Activated CD4-positive, alpha-beta memory T cell treated with anti-CD3 and anti-CD28 coated beads, Interleukin-2, amount 10 ng/mL, durations not matched to agents 7 days and 5 days (primary cell): ENCODE data around the gene STXBP3. TPM values are rescaled to one million over a fixed set of nuclear protein-coding genes. Genes with fewer than 3 reads are reported as not detected.
A peak's percentile ranks its signal among the peaks of the same experiment; 100 is the strongest.

Experiments used
- CTCF ChIA-PET: fragments of 350-600 bp; sonication (Branson Sonifier 250); formaldehyde crosslinking; loops from one replicate; lab custom pipeline; 2021; ENCODE audit warnings: antibody characterized with exemption, inconsistent platforms; lab: Charles Lee
- POLR2A ChIA-PET: fragments of 350-600 bp; sonication (Branson Sonifier 250); formaldehyde crosslinking; loops from one replicate; lab custom pipeline; 2021; ENCODE audit warnings: antibody characterized with exemption; lab: Charles Lee
- DNase-seq: peaks from one replicate; pipeline ENCODE4 v3.0.0-alpha.2; 2020
- H3K27ac Mint-ChIP-seq: one replicate; pipeline ENCODE4 v1.8.0; 2021; ENCODE audit warnings: mild to moderate bottlenecking, mixed read lengths
- H3K27me3 Mint-ChIP-seq: one replicate; pipeline ENCODE4 v1.8.0; 2021; ENCODE audit warnings: mixed read lengths
- H3K36me3 Mint-ChIP-seq: one replicate; pipeline ENCODE4 v1.8.0; 2021; ENCODE audit warnings: low read depth, mixed read lengths
- H3K4me1 Mint-ChIP-seq: one replicate; pipeline ENCODE4 v1.8.0; 2021; ENCODE audit warnings: mixed read lengths
- H3K4me3 Mint-ChIP-seq: one replicate; pipeline ENCODE4 v1.8.0; 2021; ENCODE audit warnings: mild to moderate bottlenecking, mixed read lengths
- H3K9me3 Mint-ChIP-seq: one replicate; pipeline ENCODE4 v1.8.0; 2021; ENCODE audit warnings: mixed read lengths
- total RNA-seq, 2 experiments: library from RNA; stranded (reverse); gene quantifications; one replicate each; pipeline ENCODE4 v1.2.3, GENCODE V29; 2021

Gene STXBP3
- total RNA-seq, 2 experiments from 2014 or later, result 55.9 to 60.8 TPM

DNA sequence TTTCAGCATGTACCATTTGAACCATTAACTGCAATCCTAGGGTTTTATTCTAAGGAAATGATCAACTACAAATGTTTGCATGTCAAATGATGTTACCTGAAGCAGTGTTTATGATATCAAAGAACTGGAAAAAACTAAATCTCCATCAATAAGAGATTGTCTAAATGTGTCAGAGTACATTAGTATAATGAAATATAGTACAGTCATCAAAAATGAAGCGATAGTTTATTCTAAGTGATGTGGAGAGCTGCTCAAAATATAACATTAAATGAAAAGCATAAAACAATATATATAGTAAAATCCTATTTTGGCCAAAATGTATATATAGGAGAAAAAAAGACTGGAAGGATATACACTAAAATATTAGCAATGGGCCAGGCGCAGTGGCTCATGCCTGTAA, 86.5 kb downstream of the STXBP3 start:
- DNase-seq, result no peak
- peaks cover 2% of the 10 kb centered on the region for H3K9me3 Mint-ChIP-seq
- ChIA-PET CTCF (no interaction called here), POLR2A (no interaction called here)
- peaks cover 19% of the 10 kb centered on the region for H3K4me1 Mint-ChIP-seq
- H3K27me3 Mint-ChIP-seq, result peaks cover 2% of the 10 kb centered on the region
- H3K36me3 Mint-ChIP-seq, result no peaks in the 10 kb centered on the region
- no peak overlapping the region for H3K4me3 Mint-ChIP-seq
- no peak overlapping the region for H3K27ac Mint-ChIP-seq

DNA sequence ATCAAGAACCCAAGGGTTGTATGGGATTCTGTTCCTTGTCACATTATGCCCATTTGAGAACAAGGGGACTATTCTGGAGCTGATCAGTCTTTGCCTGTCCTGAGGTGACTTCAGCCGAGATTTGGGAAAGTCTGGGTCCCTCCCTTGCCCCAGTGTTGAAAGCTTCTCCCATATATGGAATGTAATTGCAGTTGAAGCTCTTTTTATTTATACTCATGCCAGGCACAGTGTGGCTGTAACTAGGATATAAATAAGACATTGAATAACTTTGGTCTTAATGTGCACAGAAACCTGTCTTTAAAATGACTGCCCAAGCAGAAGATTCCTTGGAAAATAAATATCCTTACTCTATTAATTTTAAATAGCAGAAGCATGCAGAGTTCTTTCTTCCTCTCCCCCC, 95.2 kb downstream of the STXBP3 start:
- peaks cover 2% of the 10 kb centered on the region for H3K9me3 Mint-ChIP-seq
- no peak for DNase-seq
- no peak overlapping the region for H3K4me3 Mint-ChIP-seq
- no peaks in the 10 kb centered on the region for H3K4me1 Mint-ChIP-seq
- H3K27ac Mint-ChIP-seq, result no peak overlapping the region
- POLR2A ChIA-PET, result no interaction called here
- peaks cover 8% of the 10 kb centered on the region for H3K27me3 Mint-ChIP-seq
- H3K36me3 Mint-ChIP-seq, result no peaks in the 10 kb centered on the region
- CTCF ChIA-PET, result no interaction called here

DNA sequence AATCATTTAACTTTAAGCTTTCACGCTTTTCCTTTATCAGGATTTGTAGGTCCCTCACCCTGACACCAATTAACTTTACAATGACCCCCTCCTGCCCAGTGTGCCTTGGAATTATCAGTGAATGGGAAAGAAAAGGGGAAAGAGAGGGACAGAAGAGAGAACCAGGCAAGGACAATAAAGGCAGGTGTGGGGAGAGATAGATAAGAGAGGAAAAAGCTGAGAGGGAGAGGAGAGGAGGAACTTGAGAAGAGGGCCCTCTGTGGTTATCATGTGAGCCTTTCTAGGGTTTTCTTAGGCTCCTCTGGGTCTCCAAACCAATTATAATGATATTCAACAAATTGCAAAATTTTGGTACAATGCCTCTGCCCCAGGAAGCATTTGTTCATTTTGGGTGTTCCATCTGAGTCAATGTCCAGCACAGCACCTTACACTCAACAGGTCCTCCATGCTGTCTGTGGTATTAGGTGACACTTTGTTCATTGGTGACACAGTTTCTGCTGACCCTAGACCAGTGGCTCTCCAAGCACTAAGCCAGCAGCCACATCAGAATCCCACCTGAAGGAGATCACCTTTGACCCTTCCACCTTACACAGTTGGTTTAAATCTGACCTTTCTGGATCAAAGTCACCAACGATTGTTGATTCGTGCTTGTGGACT, 96.2 kb downstream of the STXBP3 start:
- Mint-ChIP-seq H3K9me3 (peaks cover 2% of the 10 kb centered on the region), H3K36me3 (no peaks in the 10 kb centered on the region), H3K27me3 (peaks cover 8% of the 10 kb centered on the region), H3K4me3 (no peak overlapping the region), H3K4me1 (no peaks in the 10 kb centered on the region), H3K27ac (no peak overlapping the region)
- no peak for DNase-seq
- CTCF ChIA-PET, result interaction anchor here (6.0 kb wide), 1 partner anchor 15 kb away, joined by 33 read pairs; no protein-coding TSS in a partner anchor
- POLR2A ChIA-PET, result no interaction called here

DNA sequence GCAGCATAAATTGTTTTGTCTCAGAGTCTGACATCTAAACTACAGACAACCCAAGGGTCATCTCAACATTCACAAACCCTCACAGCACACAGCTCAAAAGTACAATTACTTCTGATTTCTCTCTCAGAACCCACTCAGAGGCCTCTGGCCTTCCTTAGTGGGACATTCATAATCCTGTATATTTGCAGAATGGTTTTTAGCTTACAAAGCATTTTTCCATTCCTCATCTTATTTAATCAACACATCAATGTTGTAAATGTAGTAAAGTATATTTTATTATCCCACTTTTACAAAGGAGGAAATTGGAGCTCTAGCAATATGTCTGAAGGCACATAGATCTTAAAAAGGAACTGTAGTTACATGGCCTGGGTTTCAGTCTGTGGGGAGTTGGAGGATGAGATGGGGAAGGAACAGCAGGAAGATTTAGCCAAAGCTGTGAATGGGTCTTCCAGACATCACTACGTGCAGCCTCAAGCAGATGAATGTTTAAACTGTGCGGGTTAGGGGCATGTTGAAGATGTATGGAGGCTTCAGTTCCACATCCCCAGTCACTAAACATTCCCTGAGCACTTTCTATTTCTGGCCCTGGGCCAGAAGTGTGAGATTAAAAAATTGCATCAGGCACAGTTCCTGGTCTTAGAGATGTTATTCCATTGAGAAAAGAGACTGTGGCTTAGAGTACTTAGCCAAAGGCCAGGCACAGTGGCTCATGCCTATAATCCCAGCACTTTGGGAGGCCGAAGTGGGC, 97.1 kb downstream of the STXBP3 start:
- ChIA-PET POLR2A (no interaction called here), CTCF (interaction anchor here (6.0 kb wide), 1 partner anchor 16 kb away, joined by 33 read pairs; no protein-coding TSS in a partner anchor)
- DNase-seq, result no peak
- Mint-ChIP-seq H3K36me3 (no peaks in the 10 kb centered on the region), H3K27me3 (peaks cover 8% of the 10 kb centered on the region), H3K4me1 (no peaks in the 10 kb centered on the region), H3K9me3 (no peaks in the 10 kb centered on the region), H3K27ac (no peak overlapping the region), H3K4me3 (no peak overlapping the region)

DNA sequence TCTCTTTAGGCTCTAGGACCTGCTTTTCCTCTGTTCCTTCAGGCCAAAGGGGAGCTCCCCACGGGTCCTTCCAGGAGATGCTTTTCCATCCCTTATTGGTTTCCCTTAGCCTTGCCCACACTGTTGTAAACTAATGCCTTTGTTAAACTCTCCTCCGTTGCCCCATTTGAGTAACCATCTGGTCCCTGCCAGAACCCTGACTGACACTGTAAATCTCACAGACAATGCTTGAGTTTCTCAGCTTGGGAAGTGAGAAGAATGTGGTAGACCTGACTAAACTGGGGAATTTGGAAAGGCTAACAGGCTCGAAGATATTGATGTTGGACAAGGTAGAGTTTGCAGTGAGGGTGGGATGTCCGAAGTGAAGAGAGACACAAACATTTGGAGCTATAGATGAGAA, 99.0 kb downstream of the STXBP3 start:
- Mint-ChIP-seq H3K27me3 (peaks cover 10% of the 10 kb centered on the region), H3K27ac (no peak overlapping the region), H3K36me3 (no peaks in the 10 kb centered on the region), H3K4me1 (no peaks in the 10 kb centered on the region), H3K4me3 (no peak overlapping the region), H3K9me3 (no peaks in the 10 kb centered on the region)
- CTCF ChIA-PET, result interaction anchor here (0.5 to 6.0 kb wide), 2 partner anchors 17 to 545 kb away, joined by 3 to 33 read pairs; no protein-coding TSS in a partner anchor
- DNase-seq, result no peak
- POLR2A ChIA-PET, result no interaction called here

DNA sequence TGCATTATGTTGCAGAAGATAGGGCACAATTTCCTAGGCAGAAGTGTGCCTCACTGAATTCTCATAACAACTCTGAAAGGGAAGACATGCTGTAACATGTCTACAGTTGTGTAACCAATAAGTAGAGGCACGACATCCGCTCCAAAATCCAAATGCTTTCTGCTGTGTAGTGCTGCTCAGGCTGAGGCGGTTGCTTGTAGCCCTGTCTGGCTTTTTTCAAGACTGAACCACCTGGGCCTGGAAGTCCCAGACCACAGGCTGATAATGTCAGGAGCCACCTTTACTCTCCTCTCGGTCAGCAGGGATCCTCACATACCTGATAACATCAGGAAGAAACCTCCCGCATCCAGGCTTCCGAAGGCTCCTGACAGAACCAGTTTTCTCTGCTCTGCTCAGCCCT, 99.5 kb downstream of the STXBP3 start:
- DNase-seq, result no peak
- Mint-ChIP-seq H3K36me3 (no peaks in the 10 kb centered on the region), H3K27me3 (peaks cover 12% of the 10 kb centered on the region), H3K9me3 (no peaks in the 10 kb centered on the region), H3K27ac (no peak overlapping the region), H3K4me1 (peaks cover 3% of the 10 kb centered on the region), H3K4me3 (no peak overlapping the region)
- ChIA-PET CTCF (interaction anchor here (6.0 kb wide), 1 partner anchor 18 kb away, joined by 33 read pairs; no protein-coding TSS in a partner anchor), POLR2A (interaction anchor here (1.6 kb wide), 1 partner anchor 31 kb away, joined by 4 read pairs; the partner anchor contains the start of gene GPSM2)

DNA sequence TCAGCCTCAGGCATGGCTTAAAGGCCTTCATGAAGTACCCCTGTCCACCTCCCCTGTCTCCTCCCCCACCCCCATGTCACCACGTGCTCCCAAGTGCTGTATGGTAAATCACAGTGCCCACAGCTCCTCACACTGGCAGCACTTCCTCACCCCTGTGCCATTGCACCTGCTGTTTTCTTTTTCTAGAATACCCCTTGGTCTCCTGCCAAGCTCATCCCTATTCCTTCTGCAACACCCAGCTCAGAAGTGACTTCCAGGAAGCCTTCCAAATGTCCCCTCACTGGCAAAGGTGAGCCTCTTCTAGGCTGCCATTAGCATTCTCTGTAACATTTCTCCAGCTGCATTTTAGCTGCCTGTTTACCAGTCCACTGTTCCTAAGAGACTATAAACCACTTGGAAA, 101.0 kb downstream of the STXBP3 start:
- H3K27ac Mint-ChIP-seq, result no peak overlapping the region

DNA sequence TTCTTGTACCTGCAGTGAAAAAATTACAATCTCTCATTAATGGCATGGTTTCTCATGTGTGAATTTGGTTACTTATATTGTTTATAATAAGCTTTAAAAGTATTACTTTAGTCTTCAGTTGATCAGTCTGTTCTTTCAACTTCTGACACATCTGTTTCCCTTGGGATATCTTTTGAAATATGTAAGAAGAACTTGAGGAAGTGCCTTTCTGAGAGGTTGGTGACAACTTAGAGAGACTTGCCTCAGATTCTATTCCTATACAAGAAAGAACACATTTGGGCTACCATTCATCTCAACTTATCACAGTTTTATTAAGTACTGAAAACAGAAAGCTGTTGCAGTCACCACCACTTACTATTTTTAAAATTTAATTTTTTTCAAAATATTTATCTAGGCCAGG, 102.3 kb downstream of the STXBP3 start:
- no peak for DNase-seq
- CTCF ChIA-PET, result interaction anchor here (6.0 kb wide), 1 partner anchor 21 kb away, joined by 33 read pairs; no protein-coding TSS in a partner anchor
- POLR2A ChIA-PET, result interaction anchor here (1.0 kb wide), 1 partner anchor 13 kb away, joined by 3 read pairs; no protein-coding TSS in a partner anchor
- H3K4me1 Mint-ChIP-seq, result peaks cover 22% of the 10 kb centered on the region
- peaks cover 8% of the 10 kb centered on the region for H3K27me3 Mint-ChIP-seq
- no peaks in the 10 kb centered on the region for H3K36me3 Mint-ChIP-seq
- no peak overlapping the region for H3K4me3 Mint-ChIP-seq
- H3K27ac Mint-ChIP-seq, result no peak overlapping the region
- no peaks in the 10 kb centered on the region for H3K9me3 Mint-ChIP-seq

More for the DNA sequence above, 101.0 kb downstream of the STXBP3 start:
- Mint-ChIP-seq H3K9me3 (no peaks in the 10 kb centered on the region), H3K27me3 (peaks cover 8% of the 10 kb centered on the region), H3K4me3 (no peak overlapping the region), H3K36me3 (no peaks in the 10 kb centered on the region), H3K4me1 (peaks cover 15% of the 10 kb centered on the region)
- DNase-seq, result no peak
- CTCF ChIA-PET, result interaction anchor here (0.6 to 6.0 kb wide), 3 partner anchors 14 to 201 kb away, joined by 3 to 33 read pairs (median 3); no protein-coding TSS in a partner anchor
- POLR2A ChIA-PET, result interaction anchor here (1.6 kb wide), 1 partner anchor 29 kb away, joined by 4 read pairs; the partner anchor contains the start of gene GPSM2

DNA sequence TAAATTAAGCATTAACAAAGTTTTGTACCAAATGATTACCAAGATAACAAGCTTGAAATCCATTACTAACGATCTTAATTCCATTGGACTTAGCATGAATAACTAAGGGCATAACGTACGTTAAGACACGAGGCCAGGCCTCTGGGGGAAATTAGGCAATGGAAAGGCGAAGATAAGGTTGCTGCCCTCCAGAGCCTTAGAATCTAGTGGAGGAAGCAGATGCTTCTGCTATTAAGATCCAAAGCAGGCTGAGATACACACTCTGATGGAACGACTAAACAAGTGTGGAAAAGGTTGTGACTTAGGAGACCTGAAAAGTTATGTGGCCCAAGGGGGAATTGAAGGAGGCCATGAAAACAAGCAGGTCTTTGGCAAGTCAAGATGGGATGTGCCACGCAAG, 104.5 kb downstream of the STXBP3 start:
- no peak for DNase-seq
- H3K36me3 Mint-ChIP-seq, result no peaks in the 10 kb centered on the region
- H3K9me3 Mint-ChIP-seq, result no peaks in the 10 kb centered on the region
- POLR2A ChIA-PET, result no interaction called here
- no peak overlapping the region for H3K4me3 Mint-ChIP-seq
- H3K27me3 Mint-ChIP-seq, result peaks cover 11% of the 10 kb centered on the region
- H3K27ac Mint-ChIP-seq, result no peak overlapping the region
- CTCF ChIA-PET, result interaction anchor here (0.7 kb wide), 1 partner anchor 22 kb away, joined by 3 read pairs; no protein-coding TSS in a partner anchor
- H3K4me1 Mint-ChIP-seq, result peaks cover 24% of the 10 kb centered on the region

DNA sequence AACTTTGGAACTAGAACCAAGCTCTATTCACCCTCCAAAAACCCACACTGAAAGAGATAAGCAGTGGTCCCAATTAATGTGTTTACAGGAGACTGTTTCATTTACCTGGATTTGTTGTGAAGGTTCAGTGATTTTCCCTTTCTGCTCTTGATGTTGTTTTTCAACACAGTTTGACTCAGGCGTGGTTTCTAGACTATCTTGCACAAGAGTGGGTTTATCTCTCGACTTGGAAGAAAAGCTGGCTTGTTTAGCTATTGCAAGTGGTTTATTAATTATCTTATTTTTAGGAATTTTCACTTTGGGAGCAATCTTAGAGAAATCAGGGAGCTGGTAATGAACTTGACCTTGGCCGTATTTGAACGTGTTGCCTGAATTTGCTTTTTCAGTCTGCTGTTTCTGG, 105.1 kb downstream of the STXBP3 start:
- POLR2A ChIA-PET, result no interaction called here
- DNase-seq, result no peak
- Mint-ChIP-seq H3K4me3 (no peak overlapping the region), H3K9me3 (peaks cover 1% of the 10 kb centered on the region), H3K4me1 (peaks cover 24% of the 10 kb centered on the region), H3K36me3 (peaks cover 1% of the 10 kb centered on the region), H3K27me3 (peaks cover 13% of the 10 kb centered on the region), H3K27ac (no peak overlapping the region)
- CTCF ChIA-PET, result interaction anchor here (0.7 to 1.9 kb wide), 3 partner anchors 13 to 26 kb away, joined by 3 to 8 read pairs (median 3); no protein-coding TSS in a partner anchor

DNA sequence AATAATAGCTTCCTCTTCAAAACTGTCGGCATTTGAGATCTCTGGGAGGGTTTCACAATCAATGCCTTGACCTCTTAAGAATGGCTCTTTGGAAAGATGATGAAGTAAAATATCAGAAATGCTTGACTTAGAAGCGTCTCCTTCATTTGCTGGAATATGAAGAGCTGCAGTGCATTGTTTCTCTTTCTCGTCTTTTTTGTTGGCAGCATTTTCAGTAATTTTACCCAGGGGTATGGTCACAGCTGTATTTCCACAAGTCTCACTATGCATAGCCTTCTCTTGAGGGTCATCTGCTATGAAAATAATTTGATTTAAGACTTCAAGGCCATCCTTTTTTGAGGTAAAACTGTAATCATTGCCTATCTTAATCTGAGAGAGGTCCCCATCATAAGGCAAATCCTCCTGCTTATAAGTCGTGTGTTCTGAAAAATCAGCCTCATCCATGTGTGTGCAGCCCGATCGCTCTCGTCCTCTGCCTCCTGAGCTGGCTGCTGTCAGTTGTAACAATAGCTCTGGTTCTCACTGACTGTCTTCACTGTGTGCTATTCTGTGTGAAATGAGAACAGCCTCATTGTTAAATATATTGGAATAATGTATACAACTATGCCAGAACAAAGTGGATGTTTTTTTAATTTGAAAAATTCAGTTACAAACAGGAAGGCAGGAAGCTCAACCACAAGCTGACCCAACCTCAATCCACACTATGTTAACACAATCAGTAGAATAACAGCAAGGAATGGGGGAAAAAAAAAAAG, 105.9 kb downstream of the STXBP3 start:
- ChIA-PET CTCF (interaction anchor here (0.6 to 1.9 kb wide), 7 partner anchors 13 to 111 kb away, joined by 3 to 8 read pairs (median 4); partner anchors contain the start of gene CLCC1), POLR2A (interaction anchor here (0.6 kb wide), 1 partner anchor 208 kb away, joined by 3 read pairs; no protein-coding TSS in a partner anchor)
- Mint-ChIP-seq H3K9me3 (peaks cover 2% of the 10 kb centered on the region), H3K27ac (peak overlapping the region; percentile 45), H3K4me1 (peaks cover 24% of the 10 kb centered on the region), H3K27me3 (peaks cover 15% of the 10 kb centered on the region), H3K4me3 (no peak overlapping the region), H3K36me3 (peaks cover 3% of the 10 kb centered on the region)
- DNase-seq, result no peak

DNA sequence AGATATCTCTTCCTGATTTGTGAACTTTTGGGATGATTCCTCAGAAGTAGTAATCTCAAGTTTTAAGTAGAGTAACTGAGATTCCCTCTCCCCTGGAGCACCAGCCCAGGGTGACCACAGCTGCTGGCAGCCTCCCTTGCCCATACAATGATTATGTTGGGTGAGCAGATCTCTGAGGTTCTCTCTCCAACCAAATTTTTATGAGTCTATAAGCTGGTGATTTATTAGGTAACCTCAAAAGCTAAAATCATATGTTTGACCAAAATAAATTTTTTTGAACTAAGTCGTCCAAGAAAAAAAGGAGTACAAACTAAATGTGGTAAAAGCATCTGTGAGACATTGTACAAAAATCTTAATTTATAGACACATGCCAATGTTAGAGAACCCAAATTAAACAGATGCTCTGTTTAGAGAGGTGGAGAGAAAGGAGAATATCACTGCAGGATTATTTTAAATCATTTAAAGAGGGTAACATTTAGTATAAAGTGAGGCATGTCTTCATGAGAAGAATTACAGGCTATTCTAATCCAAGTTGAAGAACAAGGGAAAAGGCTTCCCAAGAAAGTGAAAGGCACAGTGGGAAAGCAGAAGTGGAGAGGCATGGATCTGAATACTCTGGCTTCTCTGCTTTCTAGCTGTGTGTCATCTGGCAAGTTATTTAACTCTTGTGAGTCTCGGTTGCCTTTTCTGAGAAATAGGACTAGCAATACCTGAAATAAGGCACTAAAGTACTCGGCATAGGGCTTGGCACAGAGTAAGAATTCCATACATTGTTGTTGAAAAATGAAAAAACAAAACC, 107.9 kb downstream of the STXBP3 start:
- no peak for DNase-seq
- ChIA-PET CTCF (interaction anchor here (0.8 kb wide), 1 partner anchor 14 kb away, joined by 3 read pairs; no protein-coding TSS in a partner anchor), POLR2A (no interaction called here)
- H3K36me3 Mint-ChIP-seq, result peaks cover 3% of the 10 kb centered on the region
- H3K4me3 Mint-ChIP-seq, result no peak overlapping the region
- H3K4me1 Mint-ChIP-seq, result peaks cover 27% of the 10 kb centered on the region
- peaks cover 2% of the 10 kb centered on the region for H3K9me3 Mint-ChIP-seq
- H3K27ac Mint-ChIP-seq, result no peak overlapping the region
- peaks cover 24% of the 10 kb centered on the region for H3K27me3 Mint-ChIP-seq
